ENCODE data around the gene ZBED4.

The ZBED4 gene

DNA sequence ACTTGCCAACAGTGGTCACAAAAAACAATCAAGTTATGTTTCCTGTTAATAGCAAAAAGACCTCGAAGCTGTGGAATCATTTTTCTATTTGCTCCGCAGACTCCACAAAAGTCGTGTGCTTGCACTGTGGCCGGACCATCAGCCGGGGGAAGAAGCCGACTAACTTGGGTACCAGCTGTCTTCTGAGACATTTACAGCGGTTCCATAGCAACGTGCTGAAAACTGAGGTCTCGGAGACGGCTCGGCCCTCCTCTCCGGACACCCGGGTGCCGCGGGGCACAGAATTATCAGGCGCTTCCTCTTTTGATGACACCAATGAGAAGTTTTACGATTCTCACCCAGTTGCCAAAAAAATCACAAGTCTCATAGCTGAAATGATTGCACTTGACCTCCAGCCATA lies 31.6 kb downstream of the ZBED4 start:
- Histone ChIP-seq H3K36me3 (ENCODE audit: control insufficient read depth, insufficient read depth, low read length) (peaks cover 59% of the 10 kb centered on the region), H3K27ac (ENCODE audit: low read depth, low read length) (no peak overlapping the region), H3K4me3 (ENCODE audit: low read depth, low read length) (no peak overlapping the region), H3K9me3 (ENCODE audit: control insufficient read depth, insufficient read depth, low read length) (peaks cover 3% of the 10 kb centered on the region; the same call in 1 of the 2 replicates), H3K4me1 (ENCODE audit: control insufficient read depth, insufficient read depth, low read length) (no peaks in the 10 kb centered on the region), H3K9ac (ENCODE audit: low read depth, low read length) (no peak overlapping the region), H3K27me3 (ENCODE audit: control insufficient read depth, insufficient read depth, low read length) (no peaks in the 10 kb centered on the region)

DNA sequence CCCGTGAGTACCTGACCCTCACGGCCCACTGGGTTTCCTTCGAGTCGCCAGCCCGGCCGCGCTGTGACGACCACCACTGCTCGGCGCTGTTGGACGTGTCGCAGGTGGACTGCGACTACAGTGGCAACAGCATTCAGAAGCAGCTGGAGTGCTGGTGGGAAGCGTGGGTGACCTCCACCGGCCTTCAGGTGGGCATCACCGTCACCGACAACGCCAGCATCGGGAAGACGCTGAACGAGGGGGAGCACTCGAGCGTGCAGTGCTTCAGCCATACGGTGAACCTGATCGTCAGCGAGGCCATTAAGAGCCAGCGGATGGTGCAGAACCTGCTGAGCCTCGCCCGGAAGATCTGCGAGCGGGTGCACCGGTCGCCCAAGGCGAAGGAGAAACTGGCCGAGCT lies 32.2 kb downstream of the ZBED4 start:
- Histone ChIP-seq H3K27me3 (ENCODE audit: control insufficient read depth, insufficient read depth, low read length) (no peaks in the 10 kb centered on the region), H3K9ac (ENCODE audit: low read depth, low read length) (no peak overlapping the region), H3K36me3 (ENCODE audit: control insufficient read depth, insufficient read depth, low read length) (peaks cover 59% of the 10 kb centered on the region)

DNA sequence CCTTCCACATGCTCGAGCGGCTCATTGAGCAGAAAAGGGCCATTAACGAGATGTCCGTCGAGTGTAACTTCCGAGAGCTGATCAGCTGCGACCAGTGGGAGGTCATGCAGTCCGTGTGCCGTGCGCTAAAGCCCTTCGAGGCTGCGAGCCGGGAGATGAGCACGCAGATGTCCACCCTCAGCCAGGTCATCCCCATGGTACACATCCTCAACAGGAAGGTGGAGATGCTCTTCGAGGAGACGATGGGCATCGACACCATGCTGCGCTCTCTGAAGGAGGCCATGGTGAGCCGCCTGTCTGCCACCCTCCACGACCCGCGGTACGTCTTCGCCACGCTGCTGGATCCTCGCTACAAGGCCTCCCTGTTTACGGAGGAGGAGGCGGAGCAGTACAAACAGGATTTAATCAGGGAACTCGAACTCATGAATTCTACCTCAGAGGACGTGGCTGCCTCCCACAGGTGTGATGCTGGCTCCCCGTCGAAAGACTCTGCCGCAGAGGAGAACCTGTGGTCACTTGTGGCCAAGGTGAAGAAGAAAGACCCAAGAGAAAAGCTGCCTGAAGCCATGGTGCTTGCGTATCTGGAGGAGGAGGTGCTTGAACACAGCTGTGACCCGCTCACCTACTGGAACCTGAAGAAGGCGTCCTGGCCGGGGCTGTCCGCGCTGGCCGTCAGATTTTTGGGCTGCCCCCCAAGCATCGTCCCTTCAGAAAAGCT lies 32.9 kb downstream of the ZBED4 start:
- H3K27me3 ChIP-seq (ENCODE audit: control insufficient read depth, insufficient read depth, low read length), result no peaks in the 10 kb centered on the region
- H3K4me3 ChIP-seq (ENCODE audit: low read depth, low read length), result no peak overlapping the region
- no peak overlapping the region for H3K27ac ChIP-seq (ENCODE audit: low read depth, low read length)
- no peak overlapping the region for H3K9ac ChIP-seq (ENCODE audit: low read depth, low read length)
- no peaks in the 10 kb centered on the region for H3K4me1 ChIP-seq (ENCODE audit: control insufficient read depth, insufficient read depth, low read length)
- H3K36me3 ChIP-seq (ENCODE audit: control insufficient read depth, insufficient read depth, low read length), result peaks cover 64% of the 10 kb centered on the region
- peaks cover 3% of the 10 kb centered on the region; the same call in 1 of the 2 replicates for H3K9me3 ChIP-seq (ENCODE audit: control insufficient read depth, insufficient read depth, low read length)

More for the DNA sequence above, 32.2 kb downstream of the ZBED4 start:
- Histone ChIP-seq H3K9me3 (ENCODE audit: control insufficient read depth, insufficient read depth, low read length) (peaks cover 3% of the 10 kb centered on the region; the same call in 1 of the 2 replicates), H3K4me1 (ENCODE audit: control insufficient read depth, insufficient read depth, low read length) (no peaks in the 10 kb centered on the region), H3K27ac (ENCODE audit: low read depth, low read length) (no peak overlapping the region), H3K4me3 (ENCODE audit: low read depth, low read length) (no peak overlapping the region)

DNA sequence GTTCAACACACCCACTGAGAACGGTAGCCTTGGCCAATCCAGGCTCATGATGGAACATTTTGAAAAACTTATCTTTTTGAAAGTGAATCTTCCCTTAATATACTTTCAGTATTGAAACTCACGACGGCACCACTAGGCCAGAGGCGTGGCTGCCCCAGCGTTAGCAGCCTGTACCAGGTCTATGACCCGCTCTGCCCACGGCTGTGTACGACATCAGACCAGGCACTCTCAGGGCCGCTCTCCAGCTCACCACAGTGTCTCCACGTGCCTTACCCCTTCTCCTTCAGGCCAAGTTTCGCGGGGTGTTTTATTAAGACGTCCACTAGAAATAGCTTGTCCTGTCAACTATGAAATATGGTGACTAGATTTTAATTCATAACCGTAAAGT lies 33.4 kb downstream of the ZBED4 start:
- no peaks in the 10 kb centered on the region for H3K27me3 ChIP-seq (ENCODE audit: control insufficient read depth, insufficient read depth, low read length)
- peaks cover 64% of the 10 kb centered on the region for H3K36me3 ChIP-seq (ENCODE audit: control insufficient read depth, insufficient read depth, low read length)
- no peak overlapping the region for H3K4me3 ChIP-seq (ENCODE audit: low read depth, low read length)
- H3K4me1 ChIP-seq (ENCODE audit: control insufficient read depth, insufficient read depth, low read length), result no peaks in the 10 kb centered on the region
- peaks cover 3% of the 10 kb centered on the region; the same call in 1 of the 2 replicates for H3K9me3 ChIP-seq (ENCODE audit: control insufficient read depth, insufficient read depth, low read length)
- H3K9ac ChIP-seq (ENCODE audit: low read depth, low read length), result no peak overlapping the region
- H3K27ac ChIP-seq (ENCODE audit: low read depth, low read length), result no peak overlapping the region

DNA sequence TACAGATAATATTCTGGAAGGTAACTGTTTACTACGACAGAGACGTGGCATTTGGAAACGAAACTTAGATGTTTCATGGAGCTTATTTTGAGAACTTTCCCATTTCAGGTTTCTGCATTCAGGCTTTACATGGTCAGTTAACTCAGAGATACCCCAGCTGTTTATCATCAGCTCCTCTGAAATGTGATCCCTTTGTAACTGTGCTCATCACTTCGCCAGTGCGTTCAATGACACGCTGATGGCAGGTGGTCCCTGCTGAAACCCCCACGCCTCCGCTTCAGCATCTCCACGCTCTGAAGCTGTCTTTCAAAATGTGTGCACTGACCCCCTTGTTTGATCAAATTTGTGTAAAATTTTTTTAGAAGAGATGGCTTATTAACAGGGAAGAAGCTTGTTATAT lies 34.1 kb downstream of the ZBED4 start:
- Histone ChIP-seq H3K9ac (ENCODE audit: low read depth, low read length) (no peak overlapping the region), H3K36me3 (ENCODE audit: control insufficient read depth, insufficient read depth, low read length) (peaks cover 70% of the 10 kb centered on the region), H3K27me3 (ENCODE audit: control insufficient read depth, insufficient read depth, low read length) (no peaks in the 10 kb centered on the region), H3K27ac (ENCODE audit: low read depth, low read length) (no peak overlapping the region), H3K9me3 (ENCODE audit: control insufficient read depth, insufficient read depth, low read length) (peaks cover 3% of the 10 kb centered on the region; the same call in 1 of the 2 replicates), H3K4me1 (ENCODE audit: control insufficient read depth, insufficient read depth, low read length) (no peaks in the 10 kb centered on the region), H3K4me3 (ENCODE audit: low read depth, low read length) (no peak overlapping the region)

DNA sequence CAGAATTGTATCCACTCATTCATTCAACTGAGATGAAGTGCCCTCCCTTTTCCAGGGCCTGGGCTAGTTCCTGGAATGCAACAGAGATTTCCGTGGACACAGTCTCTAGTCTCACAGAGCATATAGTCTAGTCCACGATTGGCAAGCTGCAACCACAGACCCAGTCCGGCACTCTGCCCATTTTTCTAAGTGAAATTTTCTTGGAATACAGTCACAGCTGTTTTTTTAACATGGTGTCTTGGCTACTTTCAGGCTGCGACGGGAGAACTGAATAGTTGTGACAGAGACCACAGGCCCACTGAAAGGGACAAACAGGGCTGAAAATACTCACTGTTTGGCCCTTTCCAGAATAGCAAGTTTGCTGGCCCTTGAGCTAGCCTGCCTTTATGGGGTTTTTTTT lies 35.4 kb downstream of the ZBED4 start:
- H3K36me3 ChIP-seq (ENCODE audit: control insufficient read depth, insufficient read depth, low read length), result peaks cover 61% of the 10 kb centered on the region

DNA sequence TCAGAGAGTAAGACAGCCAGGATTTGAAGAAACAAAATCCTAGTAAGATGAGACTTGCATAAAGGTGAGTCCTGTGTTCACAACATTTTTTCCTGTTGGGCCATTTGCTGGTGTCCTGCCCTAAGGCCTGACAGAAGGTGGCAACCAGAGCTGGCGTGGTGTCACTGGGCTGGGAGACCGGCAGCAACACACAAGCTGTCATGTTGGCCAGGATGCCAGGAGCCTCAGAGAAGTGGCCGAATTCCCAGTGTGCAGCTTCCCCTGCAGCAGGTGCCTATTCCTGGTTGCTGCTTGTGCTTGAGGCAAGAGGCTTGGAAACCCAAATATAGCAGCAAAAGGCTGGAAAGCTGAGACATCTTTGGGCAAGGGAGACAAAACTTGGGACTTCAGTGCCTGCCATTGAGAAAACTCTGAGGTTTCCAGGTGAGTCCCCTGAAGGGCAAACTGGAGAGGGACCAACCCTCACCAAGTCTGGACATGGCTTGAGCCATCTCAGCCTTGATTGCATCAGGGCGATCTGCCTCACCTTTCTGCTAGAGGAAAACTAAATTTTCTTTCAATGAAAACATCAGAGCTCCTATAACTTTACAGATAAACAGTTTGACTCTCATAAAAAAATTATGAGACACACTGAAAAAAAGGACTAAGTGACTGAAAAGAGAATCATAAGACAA lies 38.7 kb downstream of the ZBED4 start:
- Histone ChIP-seq H3K27ac (ENCODE audit: low read depth, low read length) (no peak overlapping the region), H3K36me3 (ENCODE audit: control insufficient read depth, insufficient read depth, low read length) (peaks cover 31% of the 10 kb centered on the region), H3K27me3 (ENCODE audit: control insufficient read depth, insufficient read depth, low read length) (no peaks in the 10 kb centered on the region), H3K4me1 (ENCODE audit: control insufficient read depth, insufficient read depth, low read length) (no peaks in the 10 kb centered on the region), H3K4me3 (ENCODE audit: low read depth, low read length) (no peak overlapping the region), H3K9me3 (ENCODE audit: control insufficient read depth, insufficient read depth, low read length) (no peaks in the 10 kb centered on the region), H3K9ac (ENCODE audit: low read depth, low read length) (no peak overlapping the region)

More for the DNA sequence above, 35.4 kb downstream of the ZBED4 start:
- Histone ChIP-seq H3K27ac (ENCODE audit: low read depth, low read length) (no peak overlapping the region), H3K9me3 (ENCODE audit: control insufficient read depth, insufficient read depth, low read length) (peaks cover 3% of the 10 kb centered on the region; the same call in 1 of the 2 replicates), H3K9ac (ENCODE audit: low read depth, low read length) (no peak overlapping the region), H3K4me3 (ENCODE audit: low read depth, low read length) (no peak overlapping the region), H3K4me1 (ENCODE audit: control insufficient read depth, insufficient read depth, low read length) (no peaks in the 10 kb centered on the region), H3K27me3 (ENCODE audit: control insufficient read depth, insufficient read depth, low read length) (no peaks in the 10 kb centered on the region)

DNA sequence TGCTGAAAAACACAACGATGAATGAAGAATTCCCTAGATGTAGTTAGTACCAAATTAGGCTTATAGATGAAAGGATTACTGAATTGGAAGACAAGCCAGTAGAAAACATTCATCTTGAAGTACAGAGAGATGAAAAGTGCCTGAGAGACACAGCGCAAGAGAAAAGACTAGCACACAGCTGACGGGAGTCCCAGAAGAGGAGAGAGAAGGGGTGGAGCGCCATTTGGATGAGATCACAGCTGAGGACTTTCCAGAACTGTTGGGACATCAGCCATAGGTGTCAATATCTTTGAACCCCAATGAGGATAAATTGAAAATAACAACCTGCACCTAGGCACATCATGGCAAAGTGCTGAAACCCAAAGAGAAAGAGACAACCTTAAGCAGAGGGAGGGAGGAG lies 39.4 kb downstream of the ZBED4 start:
- Histone ChIP-seq H3K4me1 (ENCODE audit: control insufficient read depth, insufficient read depth, low read length) (no peaks in the 10 kb centered on the region), H3K27me3 (ENCODE audit: control insufficient read depth, insufficient read depth, low read length) (no peaks in the 10 kb centered on the region), H3K9ac (ENCODE audit: low read depth, low read length) (no peak overlapping the region), H3K4me3 (ENCODE audit: low read depth, low read length) (no peak overlapping the region), H3K9me3 (ENCODE audit: control insufficient read depth, insufficient read depth, low read length) (no peaks in the 10 kb centered on the region), H3K36me3 (ENCODE audit: control insufficient read depth, insufficient read depth, low read length) (peaks cover 25% of the 10 kb centered on the region), H3K27ac (ENCODE audit: low read depth, low read length) (no peak overlapping the region)

DNA sequence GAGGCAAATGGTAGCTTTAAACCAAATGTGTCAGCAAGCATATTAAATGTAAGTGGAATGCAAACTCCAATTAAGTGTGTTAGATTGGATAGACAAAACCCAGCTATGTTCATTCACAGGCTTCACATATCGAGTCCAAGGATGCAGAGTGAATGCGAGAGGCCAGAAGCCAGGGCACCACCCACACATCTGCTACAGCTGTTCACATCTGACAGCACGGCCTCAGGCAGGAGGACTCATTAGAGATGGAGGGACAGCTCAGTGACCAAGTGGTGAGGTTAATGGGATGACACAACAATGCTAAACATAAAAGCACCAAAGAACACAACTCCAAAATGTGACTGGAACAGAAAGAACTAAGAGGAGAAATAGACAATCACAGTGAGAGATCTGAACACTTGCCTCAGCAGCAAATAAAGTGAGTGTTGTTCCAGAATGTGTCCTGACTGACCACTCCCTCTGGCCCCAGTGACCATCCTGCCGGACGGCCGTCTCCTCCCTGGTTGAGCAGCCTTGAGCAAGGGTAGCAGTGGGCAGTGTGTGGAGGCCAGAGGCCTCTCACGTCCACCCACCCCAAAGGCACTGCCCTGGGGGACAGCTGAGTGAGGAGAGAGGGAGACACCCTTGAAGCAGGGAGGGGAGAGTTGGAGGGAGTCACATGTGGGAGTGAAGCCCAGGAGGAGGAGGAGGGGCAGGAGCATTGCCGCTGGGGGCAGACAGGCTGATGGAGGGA lies 40.8 kb downstream of the ZBED4 start:
- no peak overlapping the region for H3K27ac ChIP-seq (ENCODE audit: low read depth, low read length)
- peaks cover 14% of the 10 kb centered on the region; the same call in 1 of the 2 replicates for H3K36me3 ChIP-seq (ENCODE audit: control insufficient read depth, insufficient read depth, low read length)
- no peaks in the 10 kb centered on the region for H3K9me3 ChIP-seq (ENCODE audit: control insufficient read depth, insufficient read depth, low read length)
- no peak overlapping the region for H3K4me3 ChIP-seq (ENCODE audit: low read depth, low read length)
- no peaks in the 10 kb centered on the region for H3K4me1 ChIP-seq (ENCODE audit: control insufficient read depth, insufficient read depth, low read length)
- no peak overlapping the region for H3K9ac ChIP-seq (ENCODE audit: low read depth, low read length)
- H3K27me3 ChIP-seq (ENCODE audit: control insufficient read depth, insufficient read depth, low read length), result no peaks in the 10 kb centered on the region

DNA sequence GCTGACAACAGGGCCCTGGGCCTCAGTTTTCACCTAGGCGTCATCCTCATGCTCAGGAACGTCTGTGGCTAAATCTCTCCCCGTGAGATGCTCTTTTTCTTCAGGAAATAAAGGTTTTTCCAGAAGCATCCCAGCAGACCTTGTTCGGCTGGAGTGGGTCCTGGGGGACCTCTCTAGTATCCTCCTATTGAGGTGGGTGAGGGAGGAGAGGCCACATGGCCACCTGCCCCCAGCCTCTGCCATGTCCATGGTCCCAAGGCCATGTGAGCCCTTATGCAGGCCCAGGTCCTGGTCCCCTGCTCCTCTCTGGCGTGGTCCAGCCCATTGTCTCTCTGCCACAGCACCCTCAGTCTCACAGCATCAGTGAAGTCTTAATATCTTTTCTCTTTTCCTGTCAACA lies 42.6 kb downstream of the ZBED4 start:
- H3K9ac ChIP-seq (ENCODE audit: low read depth, low read length), result no peak overlapping the region
- H3K27ac ChIP-seq (ENCODE audit: low read depth, low read length), result no peak overlapping the region
- H3K4me3 ChIP-seq (ENCODE audit: low read depth, low read length), result no peak overlapping the region
- H3K36me3 ChIP-seq (ENCODE audit: control insufficient read depth, insufficient read depth, low read length), result peaks cover 11% of the 10 kb centered on the region; the same call in 1 of the 2 replicates
- no peaks in the 10 kb centered on the region for H3K9me3 ChIP-seq (ENCODE audit: control insufficient read depth, insufficient read depth, low read length)
- no peaks in the 10 kb centered on the region for H3K27me3 ChIP-seq (ENCODE audit: control insufficient read depth, insufficient read depth, low read length)
- H3K4me1 ChIP-seq (ENCODE audit: control insufficient read depth, insufficient read depth, low read length), result no peaks in the 10 kb centered on the region
